Measurements from ENCODE around the gene TRIM23.
A peak's percentile ranks its signal among the peaks of the same experiment; 100 is the strongest.

The TRIM23 gene

DNA sequence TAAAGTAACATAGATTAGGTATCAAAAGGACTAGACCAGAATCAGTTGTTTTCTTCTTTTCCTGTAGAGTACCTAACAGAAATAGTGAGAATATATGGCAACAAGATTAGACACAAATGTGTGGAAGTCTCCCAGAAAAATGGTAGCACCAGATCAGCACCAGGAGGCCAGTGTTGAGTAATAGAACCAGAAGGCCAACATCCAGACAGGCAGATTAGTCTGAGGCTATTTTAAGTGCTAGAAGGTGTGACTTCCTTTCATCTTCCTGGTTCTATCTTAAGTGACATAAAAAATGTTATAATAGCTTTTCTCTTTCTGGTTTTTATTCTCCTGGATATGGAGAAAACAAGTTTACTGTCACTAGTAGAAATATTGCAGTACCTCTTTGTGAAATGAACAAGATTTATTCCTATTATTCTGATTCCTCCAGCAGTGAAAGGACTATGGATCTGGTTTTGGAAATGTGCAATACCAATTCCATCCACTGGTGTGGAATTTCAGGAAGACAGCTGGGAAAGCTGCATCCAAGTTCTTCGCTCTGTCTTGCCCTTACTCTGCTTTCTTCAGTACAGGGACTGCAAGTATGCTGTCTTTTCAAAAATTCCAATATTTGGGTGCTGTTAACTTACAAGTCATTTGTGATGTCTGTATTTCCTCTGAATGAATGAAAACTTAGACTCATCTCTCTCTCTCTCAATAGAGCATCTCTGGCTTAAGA, 39.8 kb upstream of the TRIM23 start:
- TF ChIP-seq CTCF (IDR thresholded peaks at IDR 0.05; ENCODE audit: low read depth, low read length, poor library complexity, severe bottlenecking) (peak; percentile 15), EZH2phosphoT487 (IDR thresholded peaks at IDR 0.05; ENCODE audit: borderline replicate concordance, low read length) (no peak)
- H3K27ac ChIP-seq (ENCODE audit: low read depth, low read length) = no peak overlapping the region
- H3F3A ChIP-seq (ENCODE audit: control insufficient read depth, insufficient read depth) = 0 out of 2 replicates have a peak, but pooled peaks cover 5% of the 10 kb centered on the region
- no peaks in the 10 kb centered on the region for H3K9me2 ChIP-seq (replicated peaks; ENCODE audit: control insufficient read depth, low read length)
- peaks cover 8% of the 10 kb centered on the region for H3K36me3 ChIP-seq (ENCODE audit: control insufficient read depth, low read length)
- H3K4me2 ChIP-seq (ENCODE audit: low read length) = no peak overlapping the region
- no peaks in the 10 kb centered on the region for H3K4me1 ChIP-seq (ENCODE audit: control insufficient read depth, low read length)
- H3K79me2 ChIP-seq (ENCODE audit: control insufficient read depth, low read length) = no peaks in the 10 kb centered on the region
- no peak overlapping the region for H3K4me3 ChIP-seq (ENCODE audit: low read length)
- no peaks in the 10 kb centered on the region for H3K9me3 ChIP-seq (ENCODE audit: control insufficient read depth, insufficient read depth, low read length)
- H3K27me3 ChIP-seq (ENCODE audit: control insufficient read depth, low read length) = no peaks in the 10 kb centered on the region
- no peaks in the 10 kb centered on the region for H4K20me1 ChIP-seq (ENCODE audit: control insufficient read depth, insufficient read depth, low read depth, low read length)

GRCh38 chr5:65654713-65655112, 30.6 kb upstream of the TRIM23 start:
- Histone ChIP-seq H3K79me2 (ENCODE audit: control insufficient read depth, low read length) (no peaks in the 10 kb centered on the region), H3K27me3 (ENCODE audit: control insufficient read depth, low read length) (no peaks in the 10 kb centered on the region), H3F3A (ENCODE audit: control insufficient read depth, insufficient read depth) (no peaks in the 10 kb centered on the region), H3K36me3 (ENCODE audit: control insufficient read depth, low read length) (no peaks in the 10 kb centered on the region), H4K20me1 (ENCODE audit: control insufficient read depth, insufficient read depth, low read depth, low read length) (no peaks in the 10 kb centered on the region), H3K4me3 (ENCODE audit: low read length) (no peak overlapping the region), H3K9me3 (ENCODE audit: control insufficient read depth, insufficient read depth, low read length) (no peaks in the 10 kb centered on the region), H3K4me1 (ENCODE audit: control insufficient read depth, low read length) (no peaks in the 10 kb centered on the region), H3K4me2 (ENCODE audit: low read length) (no peak overlapping the region), H3K9me2 (replicated peaks; ENCODE audit: control insufficient read depth, low read length) (no peaks in the 10 kb centered on the region), H3K27ac (ENCODE audit: low read depth, low read length) (no peak overlapping the region)
- TF ChIP-seq EZH2phosphoT487 (IDR thresholded peaks at IDR 0.05; ENCODE audit: borderline replicate concordance, low read length) (no peak), CTCF (IDR thresholded peaks at IDR 0.05; ENCODE audit: low read depth, low read length, poor library complexity, severe bottlenecking) (no peak)

DNA sequence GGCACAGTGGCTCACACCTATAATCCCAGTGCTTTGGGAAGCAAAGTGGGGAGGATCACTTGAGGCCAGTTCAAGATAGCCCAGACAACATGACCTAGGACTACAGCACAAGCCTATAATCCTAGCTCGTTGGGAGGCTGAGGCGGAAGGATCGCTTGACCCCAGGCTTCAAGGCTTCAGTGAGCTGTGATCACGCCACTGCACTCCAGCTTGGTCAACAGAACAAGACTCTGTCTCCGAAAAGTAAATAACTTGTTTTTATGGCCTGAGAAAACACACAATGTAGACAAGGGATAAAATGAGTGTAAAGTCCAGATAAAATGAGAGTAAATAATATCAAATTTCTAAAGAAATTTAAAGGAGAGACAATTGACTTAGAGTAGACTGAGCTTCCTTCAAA, 27.0 kb upstream of the TRIM23 start:
- no peaks in the 10 kb centered on the region for H3K79me2 ChIP-seq (ENCODE audit: control insufficient read depth, low read length)
- H3K9me2 ChIP-seq (replicated peaks; ENCODE audit: control insufficient read depth, low read length) = no peaks in the 10 kb centered on the region
- H4K20me1 ChIP-seq (ENCODE audit: control insufficient read depth, insufficient read depth, low read depth, low read length) = no peaks in the 10 kb centered on the region
- no peak overlapping the region for H3K4me3 ChIP-seq (ENCODE audit: low read length)
- no peak overlapping the region for H3K27ac ChIP-seq (ENCODE audit: low read depth, low read length)
- TF ChIP-seq EZH2phosphoT487 (IDR thresholded peaks at IDR 0.05; ENCODE audit: borderline replicate concordance, low read length) = no peak
- no peak for TF ChIP-seq CTCF (IDR thresholded peaks at IDR 0.05; ENCODE audit: low read depth, low read length, poor library complexity, severe bottlenecking)
- H3F3A ChIP-seq (ENCODE audit: control insufficient read depth, insufficient read depth) = no peaks in the 10 kb centered on the region
- no peak overlapping the region for H3K4me2 ChIP-seq (ENCODE audit: low read length)
- H3K36me3 ChIP-seq (ENCODE audit: control insufficient read depth, low read length) = no peaks in the 10 kb centered on the region
- H3K9me3 ChIP-seq (ENCODE audit: control insufficient read depth, insufficient read depth, low read length) = no peaks in the 10 kb centered on the region
- H3K27me3 ChIP-seq (ENCODE audit: control insufficient read depth, low read length) = no peaks in the 10 kb centered on the region
- no peaks in the 10 kb centered on the region for H3K4me1 ChIP-seq (ENCODE audit: control insufficient read depth, low read length)

Data from DOHH2 (cell line).